ENCODE results near the gene NNT. TPM values are rescaled to one million over a fixed set of nuclear protein-coding genes. Genes with fewer than 3 reads are reported as not detected.
"Not testable (repeated sequence)": the region's sequence is repeated elsewhere in the genome, so short reads cannot be mapped to it uniquely, and the experiment has no call there.

The NNT gene
- 94.8 and 101 TPM in 2 replicates for total RNA-seq

- H3K79me2 ChIP-seq (ENCODE audit: insufficient read depth, low read length), result peaks cover 58% of the 10 kb centered on the region
- peak within 1 kb of the TSS; percentile 76 for H3K27ac ChIP-seq (ENCODE audit: low read depth, low read length)
- H3K4me3 ChIP-seq (ENCODE audit: insufficient read depth, low read length), result peak within 1 kb of the TSS; percentile 90
- no peaks in the 10 kb centered on the region for H4K20me1 ChIP-seq (ENCODE audit: insufficient read depth, low read length)
- no peaks in the 10 kb centered on the region for H3K27me3 ChIP-seq (ENCODE audit: insufficient read depth, low read length)
- peak within 1 kb of the TSS; percentile 91 for H3K4me2 ChIP-seq (ENCODE audit: insufficient read depth, low read length)
- no peaks in the 10 kb centered on the region for H3K36me3 ChIP-seq (ENCODE audit: insufficient read depth, low read length)
- H2AFZ ChIP-seq (ENCODE audit: low read length), result peak within 1 kb of the TSS; percentile 96
- TF ChIP-seq CTCF (IDR thresholded peaks at IDR 0.05; ENCODE audit: extremely low read depth, low read depth, low read length), result no peak
- H3K9me3 ChIP-seq (ENCODE audit: low read depth, low read length), result no peaks in the 10 kb centered on the region
- peak; percentile 87 for DNase-seq (ENCODE audit: insufficient read length, low spot score, missing footprints)
- peaks cover 10% of the 10 kb centered on the region for H3K4me1 ChIP-seq (ENCODE audit: insufficient read depth, low read length)
Measured at GRCh38 chr5:43602461-43603343, at the start of gene NNT. TSS of gene NNT (plus strand) at chr5:43603180. CDS start at chr5:43609196, 6,016 bp downstream.

- Histone ChIP-seq H3K4me3 (ENCODE audit: insufficient read depth, low read length) (no peak overlapping the region), H4K20me1 (ENCODE audit: insufficient read depth, low read length) (peaks cover 20% of the 10 kb centered on the region), H3K27ac (ENCODE audit: low read depth, low read length) (no peak overlapping the region), H3K27me3 (ENCODE audit: insufficient read depth, low read length) (no peaks in the 10 kb centered on the region), H3K36me3 (ENCODE audit: insufficient read depth, low read length) (peaks cover 16% of the 10 kb centered on the region), H2AFZ (ENCODE audit: low read length) (no peak overlapping the region), H3K4me2 (ENCODE audit: insufficient read depth, low read length) (no peak overlapping the region), H3K79me2 (ENCODE audit: insufficient read depth, low read length) (peaks cover 85% of the 10 kb centered on the region), H3K9me3 (ENCODE audit: low read depth, low read length) (no peaks in the 10 kb centered on the region), H3K4me1 (ENCODE audit: insufficient read depth, low read length) (peaks cover 14% of the 10 kb centered on the region)
- TF ChIP-seq CTCF (IDR thresholded peaks at IDR 0.05; ENCODE audit: extremely low read depth, low read depth, low read length), result no peak
- DNase-seq (ENCODE audit: insufficient read length, low spot score, missing footprints), result peak; percentile 68
Measured at GRCh38 chr5:43553381-43553780, 49.6 kb upstream of the NNT start.

- DNase-seq (ENCODE audit: insufficient read length, low spot score, missing footprints), result no peak
- H4K20me1 ChIP-seq (ENCODE audit: insufficient read depth, low read length), result peaks cover 18% of the 10 kb centered on the region
- H3K4me3 ChIP-seq (ENCODE audit: insufficient read depth, low read length), result no peak overlapping the region
- no peak overlapping the region for H2AFZ ChIP-seq (ENCODE audit: low read length)
- peaks cover 14% of the 10 kb centered on the region for H3K4me1 ChIP-seq (ENCODE audit: insufficient read depth, low read length)
- peaks cover 74% of the 10 kb centered on the region for H3K79me2 ChIP-seq (ENCODE audit: insufficient read depth, low read length)
- H3K27me3 ChIP-seq (ENCODE audit: insufficient read depth, low read length), result no peaks in the 10 kb centered on the region
- no peaks in the 10 kb centered on the region for H3K9me3 ChIP-seq (ENCODE audit: low read depth, low read length)
- H3K27ac ChIP-seq (ENCODE audit: low read depth, low read length), result no peak overlapping the region
- peaks cover 16% of the 10 kb centered on the region for H3K36me3 ChIP-seq (ENCODE audit: insufficient read depth, low read length)
- TF ChIP-seq CTCF (IDR thresholded peaks at IDR 0.05; ENCODE audit: extremely low read depth, low read depth, low read length), result no peak
- H3K4me2 ChIP-seq (ENCODE audit: insufficient read depth, low read length), result peak overlapping the region; percentile 94
Measured at GRCh38 chr5:43554497-43554896, 48.5 kb upstream of the NNT start.

GRCh38 chr5:43555895-43556606, 46.9 kb upstream of the NNT start:
- Histone ChIP-seq H3K4me2 (ENCODE audit: insufficient read depth, low read length) (peak overlapping the region; percentile 94), H3K27me3 (ENCODE audit: insufficient read depth, low read length) (no peaks in the 10 kb centered on the region), H2AFZ (ENCODE audit: low read length) (peak overlapping the region; percentile 79), H3K36me3 (ENCODE audit: insufficient read depth, low read length) (peaks cover 16% of the 10 kb centered on the region), H3K4me1 (ENCODE audit: insufficient read depth, low read length) (peaks cover 29% of the 10 kb centered on the region), H4K20me1 (ENCODE audit: insufficient read depth, low read length) (peaks cover 12% of the 10 kb centered on the region), H3K27ac (ENCODE audit: low read depth, low read length) (peak overlapping the region; percentile 72), H3K79me2 (ENCODE audit: insufficient read depth, low read length) (peaks cover 60% of the 10 kb centered on the region), H3K9me3 (ENCODE audit: low read depth, low read length) (no peaks in the 10 kb centered on the region), H3K4me3 (ENCODE audit: insufficient read depth, low read length) (peak overlapping the region; percentile 82)
- TF ChIP-seq CTCF (IDR thresholded peaks at IDR 0.05; ENCODE audit: extremely low read depth, low read depth, low read length), result no peak
- peak; percentile 76 for DNase-seq (ENCODE audit: insufficient read length, low spot score, missing footprints)

- Histone ChIP-seq H3K4me2 (ENCODE audit: insufficient read depth, low read length) (peak overlapping the region; percentile 94), H2AFZ (ENCODE audit: low read length) (peak overlapping the region; percentile 79), H3K4me1 (ENCODE audit: insufficient read depth, low read length) (peaks cover 34% of the 10 kb centered on the region), H4K20me1 (ENCODE audit: insufficient read depth, low read length) (peaks cover 12% of the 10 kb centered on the region), H3K27ac (ENCODE audit: low read depth, low read length) (peak overlapping the region; percentile 72), H3K36me3 (ENCODE audit: insufficient read depth, low read length) (peaks cover 16% of the 10 kb centered on the region), H3K4me3 (ENCODE audit: insufficient read depth, low read length) (peak overlapping the region; percentile 82), H3K79me2 (ENCODE audit: insufficient read depth, low read length) (peaks cover 55% of the 10 kb centered on the region)
- H3K9me3 ChIP-seq (ENCODE audit: low read depth, low read length); DNase-seq (ENCODE audit: insufficient read length, low spot score, missing footprints); H3K27me3 ChIP-seq (ENCODE audit: insufficient read depth, low read length): not testable (repeated sequence)
Measured at GRCh38 chr5:43556607-43556856, 46.4 kb upstream of the NNT start.
